ENCODE results near the gene CHSY3.

The CHSY3 gene

DNA sequence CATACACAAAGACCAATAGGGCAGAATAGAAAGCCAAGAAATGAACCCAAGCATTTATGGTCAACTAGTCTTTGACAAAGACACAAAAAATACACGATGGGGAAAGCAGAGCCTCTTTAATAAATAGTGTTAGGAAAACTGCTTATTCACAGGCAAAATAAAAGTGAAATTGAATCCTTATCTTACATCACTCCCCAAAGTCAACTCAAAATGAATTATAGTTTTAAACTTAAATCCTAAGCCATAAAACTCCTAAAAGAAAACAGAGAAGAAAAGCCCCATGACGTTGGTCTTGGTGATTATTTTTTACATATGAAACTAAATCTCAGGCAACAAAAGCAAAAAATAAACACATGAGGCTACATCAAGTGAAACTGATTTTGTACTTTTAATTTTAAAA, 46.8 kb downstream of the CHSY3 start:
- no peak for DNase-seq

- no peak for DNase-seq
Observed at GRCh38 chr5:129958581-129958980, 54.3 kb downstream of the CHSY3 start.

DNA sequence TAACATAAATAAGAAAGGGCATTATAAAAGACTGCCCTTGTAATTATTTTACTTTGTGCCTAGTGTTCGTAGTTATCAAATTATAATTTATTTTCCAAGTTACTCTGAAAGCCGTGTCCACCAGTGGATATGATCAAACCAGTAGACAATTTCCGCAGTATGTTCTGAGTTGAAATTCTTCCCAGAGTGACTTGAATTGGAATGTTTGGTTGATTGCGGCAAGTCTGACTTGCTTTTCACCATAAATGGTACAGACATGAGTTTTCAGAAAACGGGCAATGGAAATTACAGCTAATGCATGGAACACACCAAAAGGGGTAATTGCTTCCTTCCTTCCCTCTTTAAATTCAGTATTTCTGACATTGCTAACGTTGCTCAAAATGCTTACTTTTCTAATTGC, 56.6 kb downstream of the CHSY3 start:
- DNase-seq, result no peak

- DNase-seq, result no peak
Observed at GRCh38 chr5:129962506-129962905, 58.2 kb downstream of the CHSY3 start.

DNA sequence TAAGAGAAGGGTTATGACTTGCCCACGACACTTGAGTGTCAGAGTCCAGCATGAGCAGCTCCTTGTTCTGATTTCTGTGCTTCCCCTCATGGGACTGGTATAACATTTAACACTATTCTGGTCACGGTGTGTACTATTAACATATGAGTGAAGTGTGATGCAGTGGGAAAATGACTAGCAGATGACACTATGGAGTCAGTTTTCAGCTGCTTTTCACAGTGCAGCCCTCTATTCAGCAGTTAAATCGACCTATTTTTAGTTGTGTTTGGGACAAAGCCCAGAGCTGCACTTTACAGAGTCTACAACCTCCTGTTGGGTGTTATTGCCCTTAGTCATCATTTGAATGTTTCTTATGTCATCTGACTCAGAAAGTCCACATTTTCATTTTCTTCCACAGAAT, 59.1 kb downstream of the CHSY3 start:
- DNase-seq, result no peak

GRCh38 chr5:129966071-129966470, 61.8 kb downstream of the CHSY3 start:
- no peak for DNase-seq

- DNase-seq, result no peak
Observed at GRCh38 chr5:129971714-129972113, 67.4 kb downstream of the CHSY3 start.

DNA sequence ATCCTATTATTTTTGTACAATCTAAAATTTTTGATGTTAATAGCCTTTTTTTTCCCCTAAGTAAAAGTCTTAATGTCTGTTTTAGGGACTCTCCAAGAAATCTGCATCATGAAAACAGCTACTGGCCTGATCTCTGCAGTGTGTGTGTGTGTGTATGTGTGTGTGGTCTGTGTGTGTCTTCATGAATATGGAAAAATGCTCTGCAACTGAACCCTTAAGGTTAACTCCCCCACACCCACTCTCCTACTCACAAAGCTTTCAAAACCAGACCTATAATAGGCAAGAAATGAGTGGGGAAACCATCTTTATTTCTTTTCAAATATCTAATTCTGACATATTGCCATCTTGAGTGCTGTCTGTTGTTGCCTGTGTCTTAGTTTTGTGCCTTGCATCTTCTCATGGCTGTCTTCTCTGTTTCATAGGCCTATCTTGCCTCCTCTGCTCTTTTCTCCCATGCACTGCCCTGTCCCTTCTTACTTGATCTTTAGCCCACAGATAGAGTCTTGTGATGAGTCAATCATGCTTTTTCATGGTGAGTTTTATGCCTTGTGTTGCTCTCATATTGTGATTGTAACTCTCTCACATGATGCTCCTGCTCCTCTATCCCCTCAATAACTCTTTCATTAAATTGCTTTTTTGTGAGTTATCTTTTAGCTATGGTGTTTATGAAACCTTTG, 68.3 kb downstream of the CHSY3 start:
- DNase-seq, result no peak

- no peak for DNase-seq
Observed at GRCh38 chr5:129973716-129974426, 69.6 kb downstream of the CHSY3 start.

GRCh38 chr5:129977810-129978209, 73.5 kb downstream of the CHSY3 start:
- DNase-seq, result no peak

- DNase-seq, result no peak
Observed at GRCh38 chr5:129978270-129978669, 74.0 kb downstream of the CHSY3 start.

DNA sequence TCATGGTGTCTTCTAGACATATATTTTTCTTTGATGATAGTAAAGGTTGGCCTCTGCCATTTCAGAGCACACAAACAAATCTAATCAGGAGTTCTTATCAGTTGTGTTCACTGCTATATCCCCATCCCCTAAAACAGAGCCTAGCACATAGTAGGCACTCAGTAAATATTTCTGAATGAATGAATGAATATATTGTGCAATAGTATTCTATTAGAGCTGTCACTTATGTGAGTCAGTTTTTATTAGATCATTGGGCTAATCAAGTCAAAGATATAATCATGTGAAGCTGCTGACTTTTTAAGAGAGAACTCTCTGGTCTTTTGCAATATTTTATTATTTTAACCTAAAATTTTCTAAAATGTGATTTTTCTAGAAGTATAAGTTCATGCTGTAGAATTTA, 84.2 kb downstream of the CHSY3 start:
- no peak for DNase-seq

GRCh38 chr5:129991780-129992179, 87.5 kb downstream of the CHSY3 start:
- no peak for DNase-seq

DNA sequence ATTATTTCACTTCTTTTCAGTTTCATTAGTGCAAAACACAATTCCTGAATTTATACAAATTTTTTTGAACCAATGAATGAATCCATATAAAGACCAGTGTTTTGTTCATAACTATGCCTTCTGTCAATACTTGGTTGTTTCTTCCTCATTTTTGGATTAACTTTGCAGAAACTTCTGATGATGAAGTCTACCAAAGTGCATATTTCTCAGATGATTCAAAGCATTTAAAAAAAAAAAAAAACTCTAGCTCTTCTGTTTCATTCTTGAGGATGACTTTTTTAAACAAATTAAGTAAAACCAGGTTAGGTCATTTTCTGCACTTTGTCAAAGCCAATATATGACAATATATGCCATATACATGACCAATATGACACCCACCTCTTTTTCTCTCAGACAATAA, 92.6 kb downstream of the CHSY3 start:
- DNase-seq, result no peak

DNA sequence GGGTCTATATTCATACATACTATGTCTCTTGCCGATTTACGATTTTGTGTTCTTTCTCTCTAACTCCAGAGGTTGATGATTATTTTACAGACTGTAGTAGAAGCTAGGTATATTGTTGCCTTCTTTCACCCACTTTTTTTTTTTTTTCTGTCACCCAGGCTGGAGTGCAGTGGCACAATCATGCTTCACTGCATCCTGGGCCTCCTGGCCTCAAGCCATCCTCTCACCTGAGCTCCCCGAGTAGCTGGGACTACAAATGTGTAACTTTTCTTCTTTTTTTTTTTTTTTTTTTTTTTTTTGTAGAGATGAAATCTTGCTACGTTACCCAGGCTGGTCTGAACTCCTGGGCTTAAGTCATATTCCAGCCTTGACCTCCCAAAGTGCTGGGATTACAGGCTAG, 96.2 kb downstream of the CHSY3 start:
- no peak for DNase-seq

- DNase-seq, result no peak
Observed at GRCh38 chr5:130002183-130002582, 97.9 kb downstream of the CHSY3 start.

DNA sequence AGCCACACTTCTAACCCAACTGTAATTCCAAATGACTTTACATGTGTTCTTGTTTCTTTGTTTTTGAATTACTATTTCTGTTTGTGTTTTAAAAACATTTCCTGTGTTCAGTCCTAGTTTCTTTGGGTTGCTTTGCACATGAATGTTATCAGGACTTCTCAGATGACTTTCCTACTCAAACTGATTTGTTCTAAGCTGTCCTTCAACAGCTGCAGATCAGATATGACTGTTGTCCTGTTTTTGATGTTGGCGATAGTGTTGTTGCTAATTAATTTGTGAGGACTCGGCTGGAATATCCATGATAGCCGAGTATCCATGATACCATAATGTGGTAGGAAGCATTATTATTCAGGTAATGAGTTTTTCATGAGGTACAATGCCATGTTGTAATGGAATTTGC, 98.6 kb downstream of the CHSY3 start:
- no peak for DNase-seq

GRCh38 chr5:130011986-130012385, 107.7 kb downstream of the CHSY3 start:
- DNase-seq, result no peak

DNA sequence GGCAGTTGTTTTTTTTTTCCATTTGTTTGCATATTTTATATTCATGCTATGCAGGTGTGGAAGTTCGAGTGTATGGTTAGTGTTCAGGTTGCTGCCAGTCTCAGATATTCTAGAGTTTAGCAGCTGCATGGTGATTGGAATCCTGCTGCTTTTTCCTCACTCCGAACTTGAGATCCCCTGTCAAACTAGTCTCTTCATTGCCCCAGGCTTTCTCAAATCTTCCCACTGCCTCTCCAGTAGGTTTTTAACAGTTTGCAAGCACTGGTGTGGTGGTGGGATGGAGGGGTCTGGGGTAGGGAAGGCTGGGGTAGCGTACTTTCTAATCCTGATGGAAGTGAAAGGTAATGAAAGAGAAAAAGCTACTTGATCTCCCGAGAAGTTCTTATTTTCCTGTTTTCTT, 112.9 kb downstream of the CHSY3 start:
- DNase-seq, result no peak

DNA sequence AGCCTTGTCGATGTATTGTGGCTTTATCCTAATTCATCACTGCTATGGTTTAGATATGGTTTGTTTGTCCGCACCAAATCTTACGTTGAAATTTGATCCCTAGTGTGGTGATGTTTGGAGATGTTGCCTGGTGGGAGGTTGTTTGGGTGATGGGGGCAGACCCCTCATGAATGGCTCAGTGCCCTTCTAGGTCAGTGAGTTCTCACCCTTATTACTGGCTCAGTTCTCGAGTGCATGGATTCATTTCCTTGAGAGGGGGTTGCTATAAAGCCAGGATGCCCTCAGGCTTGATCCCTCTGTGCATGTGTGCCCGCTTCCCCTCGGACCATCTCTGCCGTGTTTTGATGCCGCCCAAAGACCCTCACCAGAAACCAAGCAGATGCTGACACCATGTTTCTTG, 114.4 kb downstream of the CHSY3 start:
- no peak for DNase-seq

DNA sequence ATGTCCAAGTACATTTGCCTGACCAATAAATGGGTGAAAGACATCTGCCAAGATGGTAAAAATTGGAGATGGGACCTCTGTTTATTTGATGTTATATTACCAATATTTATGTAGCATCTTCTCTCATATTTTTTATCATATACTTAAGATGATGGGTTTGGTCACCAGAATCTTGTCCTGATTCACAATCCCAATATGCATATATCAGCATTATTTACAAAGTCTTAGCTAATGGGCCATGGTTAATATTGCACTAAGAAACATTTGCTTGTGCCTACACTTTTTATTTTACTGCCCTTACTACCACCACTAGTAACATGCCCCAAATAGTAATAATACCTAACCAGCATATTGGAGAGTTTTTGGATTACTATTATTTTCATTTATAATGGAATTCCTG, 116.7 kb downstream of the CHSY3 start:
- no peak for DNase-seq

GRCh38 chr5:130021876-130022275, 117.6 kb downstream of the CHSY3 start:
- DNase-seq, result no peak

DNA sequence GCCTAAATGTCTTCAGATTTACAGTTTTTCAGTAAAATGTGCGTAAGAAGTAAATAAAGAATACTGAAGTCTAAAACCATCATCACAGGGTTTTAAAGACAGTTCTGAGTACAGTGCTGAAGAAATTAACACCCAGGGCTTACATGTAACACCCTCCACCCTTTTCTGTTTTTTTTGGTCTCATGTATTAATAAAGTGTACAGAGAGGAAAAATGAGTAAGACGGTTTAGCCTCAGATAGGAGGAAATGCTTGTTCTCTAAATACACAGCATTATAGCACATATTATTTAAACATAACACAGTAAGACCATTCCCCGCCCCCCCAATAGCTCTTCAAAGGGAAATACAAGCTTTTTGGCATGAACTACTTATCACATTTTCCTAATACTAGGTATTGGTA, 119.3 kb downstream of the CHSY3 start:
- DNase-seq, result no peak

GRCh38 chr5:130024006-130024405, 119.7 kb downstream of the CHSY3 start:
- no peak for DNase-seq

DNA sequence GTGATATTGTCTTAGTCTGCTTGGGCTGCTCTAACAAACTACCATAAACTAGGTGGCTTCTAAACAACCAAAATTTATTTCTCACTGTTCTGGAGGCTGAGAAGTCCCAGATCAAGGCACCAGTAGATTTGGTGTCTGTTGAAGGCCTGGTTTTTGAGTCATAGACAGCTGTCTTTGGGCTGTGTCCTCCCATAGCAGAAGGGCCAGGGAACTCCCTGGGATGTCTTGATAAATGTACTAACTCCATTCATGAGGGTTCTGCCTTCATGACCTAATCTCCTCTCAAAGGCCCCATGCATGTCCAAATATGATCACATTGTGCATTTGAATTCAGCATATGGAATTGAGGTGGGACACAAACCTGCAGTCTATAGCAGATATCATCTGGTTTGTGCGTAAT, 121.2 kb downstream of the CHSY3 start:
- no peak for DNase-seq

All from activated CD4-positive, alpha-beta T cell treated with anti-CD3 and anti-CD28 coated beads for 48 hours (primary cell).